Activated CD8-positive, alpha-beta memory T cell treated with anti-CD3 and anti-CD28 coated beads, Interleukin-2, amount 50 U/mL, for 1 hour (primary cell): ENCODE results near the gene GRAMD2A.

ENCODE experiments used
- DNase-seq: peaks from one replicate; pipeline ENCODE4 v3.0.0-alpha.2; 2020; ENCODE audit errors: extremely low read depth

GRAMD2A gene

GRCh38 chr15:72168131-72168807 is 29.3 kb downstream of the GRAMD2A start:
- no peak for DNase-seq

GRCh38 chr15:72167445-72167844 is 30.1 kb downstream of the GRAMD2A start:
- DNase-seq = no peak

- no peak for DNase-seq
Measured at GRCh38 chr15:72166716-72167417, 30.7 kb downstream of the GRAMD2A start.

GRCh38 chr15:72163719-72164118 is 33.9 kb downstream of the GRAMD2A start:
- DNase-seq = no peak

- DNase-seq = no peak
Measured at GRCh38 chr15:72162569-72162968, 35.0 kb downstream of the GRAMD2A start.

GRCh38 chr15:72161361-72162132 is 36.0 kb downstream of the GRAMD2A start:
- no peak for DNase-seq

GRCh38 chr15:72160696-72161245 is 36.8 kb downstream of the GRAMD2A start:
- no peak for DNase-seq

- no peak for DNase-seq
Measured at GRCh38 chr15:72156928-72157327, 40.7 kb downstream of the GRAMD2A start.

GRCh38 chr15:72155635-72156616 is 41.7 kb downstream of the GRAMD2A start:
- peak; percentile 44 for DNase-seq

GRCh38 chr15:72155003-72155621 is 42.5 kb downstream of the GRAMD2A start:
- DNase-seq = no peak

- DNase-seq = no peak
Measured at GRCh38 chr15:72154316-72154715, 43.3 kb downstream of the GRAMD2A start.

- no peak for DNase-seq
Measured at GRCh38 chr15:72153269-72154000, 44.2 kb downstream of the GRAMD2A start.

GRCh38 chr15:72147418-72147817 is 50.2 kb downstream of the GRAMD2A start:
- no peak for DNase-seq

GRCh38 chr15:72146934-72147333 is 50.7 kb downstream of the GRAMD2A start:
- no peak for DNase-seq

GRCh38 chr15:72146221-72146620 is 51.4 kb downstream of the GRAMD2A start:
- DNase-seq = no peak

- DNase-seq = no peak
Measured at GRCh38 chr15:72141171-72142084, 56.2 kb downstream of the GRAMD2A start.

- no peak for DNase-seq
Measured at GRCh38 chr15:72140088-72140487, 57.5 kb downstream of the GRAMD2A start.

- no peak for DNase-seq
Measured at GRCh38 chr15:72139667-72140066, 57.9 kb downstream of the GRAMD2A start.
